HG02588 (cell line): ENCODE results near the gene ZNF281.
"Not testable (repeated sequence)": the region's sequence is repeated elsewhere in the genome, so short reads cannot be mapped to it uniquely, and the experiment has no call there.

Experiments used
- ATAC-seq: cut with Tn5 transposase; IDR thresholded peaks from one replicate; pipeline ENCODE4 v1.9.1; 2021; ENCODE audit warnings: mild to moderate bottlenecking, moderate library complexity; ENCODE audit not compliant: unreplicated experiment

ZNF281 gene

GRCh38 chr1:200365897-200366426 is 43.9 kb downstream of the ZNF281 start:
- no peak for ATAC-seq

DNA sequence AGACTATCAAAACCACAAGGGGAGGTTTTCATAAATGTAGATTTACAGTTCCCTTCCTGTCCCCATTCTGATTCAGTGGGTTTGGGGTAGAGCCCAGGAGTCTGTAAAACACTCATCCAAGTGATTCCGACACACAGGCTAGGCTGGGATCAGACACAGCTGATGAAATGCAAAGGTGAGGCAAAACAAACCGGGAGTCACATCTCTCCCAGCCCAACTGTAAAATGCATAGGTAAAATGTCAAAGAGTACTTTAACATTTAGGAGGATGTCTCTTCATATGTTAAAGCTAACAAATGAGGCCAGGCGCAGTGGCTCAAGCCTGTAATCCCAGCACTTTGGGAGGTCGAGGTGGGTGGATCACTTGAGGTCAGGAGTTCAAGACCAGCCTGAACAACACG is 45.0 kb downstream of the ZNF281 start:
- ATAC-seq = no peak

DNA sequence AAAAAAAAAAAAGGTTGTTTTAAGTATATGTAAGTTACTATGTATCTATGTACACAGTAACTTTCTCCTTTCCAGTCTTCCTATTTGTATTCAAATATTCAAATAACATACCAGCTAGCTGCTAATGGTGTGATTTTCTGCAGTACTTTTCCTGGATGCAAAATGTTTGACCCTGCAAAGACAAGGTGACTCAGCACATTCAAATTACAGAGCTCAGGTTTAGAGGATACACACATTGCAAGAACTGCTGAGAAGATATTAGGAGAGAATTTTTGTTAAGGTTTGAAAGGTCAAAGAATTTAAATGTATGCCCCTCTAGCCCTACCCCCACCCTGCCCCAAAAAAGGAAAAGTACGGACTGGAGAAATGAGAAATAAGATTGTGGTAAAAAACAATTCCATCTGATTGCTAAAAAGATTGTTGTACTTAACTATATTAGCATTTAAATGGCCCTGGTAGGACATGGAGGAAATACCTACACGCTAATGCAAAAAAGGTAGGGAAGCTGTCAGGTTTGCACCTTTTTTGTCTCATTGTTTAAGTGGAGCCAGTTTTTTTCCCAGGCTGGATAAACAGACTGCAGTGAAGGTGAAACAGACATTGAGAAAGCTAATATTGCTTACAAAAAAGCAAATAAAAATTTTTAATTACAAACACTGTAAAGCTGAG is 45.6 kb downstream of the ZNF281 start:
- ATAC-seq = no peak

- no peak for ATAC-seq
Observed at GRCh38 chr1:200363264-200363933, 46.4 kb downstream of the ZNF281 start.

- no peak for ATAC-seq
Observed at GRCh38 chr1:200362421-200362820, 47.4 kb downstream of the ZNF281 start.

DNA sequence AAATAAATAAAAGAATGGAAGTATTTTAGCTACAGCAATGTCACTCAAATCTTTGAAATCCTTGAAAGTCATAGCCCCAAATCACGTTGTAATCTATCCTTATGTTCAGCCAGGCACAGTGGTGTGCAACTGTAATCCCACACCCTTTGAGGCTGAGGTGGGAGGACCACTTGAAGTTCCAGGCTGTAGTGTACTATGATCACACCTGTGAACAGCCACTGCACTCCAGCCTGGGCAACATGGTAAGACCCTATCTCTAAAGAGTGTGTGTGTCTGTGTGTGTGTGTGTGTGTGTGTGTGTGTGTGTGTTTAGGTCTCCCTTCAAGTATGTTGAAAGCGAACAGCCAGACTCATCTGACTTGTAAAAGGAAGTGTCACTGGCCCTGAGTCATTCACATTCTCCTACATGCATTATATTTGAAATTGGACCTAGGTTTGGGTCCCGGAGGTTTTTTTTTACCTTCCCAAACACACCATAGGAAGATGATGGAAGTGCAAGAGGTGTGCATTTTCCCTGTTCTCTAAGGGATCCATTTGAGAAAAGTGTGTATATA is 50.1 kb downstream of the ZNF281 start:
- ATAC-seq = no peak

GRCh38 chr1:200357925-200358324 is 51.9 kb downstream of the ZNF281 start:
- not testable (repeated sequence) for ATAC-seq

DNA sequence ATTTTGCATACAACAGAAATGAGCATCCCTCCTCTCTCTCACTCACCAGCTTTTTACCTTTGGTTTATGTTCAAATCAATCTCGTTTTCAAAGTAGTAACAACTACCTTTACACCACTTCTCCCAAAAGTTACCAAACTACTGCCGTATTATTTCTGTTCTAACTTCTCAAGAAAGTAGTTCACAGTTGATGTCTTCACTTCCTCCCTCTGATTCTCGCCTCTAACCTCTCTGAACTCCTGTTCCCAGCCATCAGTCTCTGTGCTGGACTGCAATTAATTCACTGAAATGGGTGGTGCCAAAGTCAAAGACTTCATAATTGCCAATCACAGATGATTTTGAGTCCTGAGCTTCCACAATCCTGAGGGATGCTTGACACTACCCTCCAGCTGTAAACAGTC is 54.0 kb downstream of the ZNF281 start:
- ATAC-seq = no peak
